IMR-90 (cell line): ENCODE results near the gene RXRB. TPM values are rescaled to one million over a fixed set of nuclear protein-coding genes. Genes with fewer than 3 reads are reported as not detected.

Experiments used
- ATAC-seq: fragments of 200-7000 bp; cut with Tn5 transposase; 2 replicates; pipeline ENCODE4 v1.9.1; 2020; ENCODE audit warnings: low read depth, mild to moderate bottlenecking, moderate library complexity
- BruUV-seq: library from RNA; stranded (reverse); fragments of 400-500 nt; replicated peaks from 2 replicates; lab custom pipeline; 2021; lab: Mats Ljungman, UMichigan
- CTCF ChIA-PET: fragments of 300-600 bp; formaldehyde crosslinking; extraction: SDS; loops from one replicate; lab custom pipeline; 2021; ENCODE audit warnings: antibody characterized with exemption; lab: Yijun Ruan, JAX
- POLR2A ChIA-PET: fragments of 300-600 bp; sonication (Branson Sonifier 250); formaldehyde crosslinking; loops from one replicate; lab custom pipeline; 2022; ENCODE audit warnings: antibody characterized with exemption; ENCODE audit not compliant: unreplicated experiment; lab: Charles Lee
- DNase-seq: peaks from one replicate; pipeline ENCODE4 v3.0.0; 2013
- H2AFZ ChIP-seq: replicated peaks from 2 replicates; pipeline ENCODE3; 2013; ENCODE audit warnings: low read length, mild to moderate bottlenecking; ENCODE audit not compliant: poor library complexity
- H2AK5ac ChIP-seq: 2 replicates; pipeline ENCODE4 v1.6.1; 2013; ENCODE audit warnings: low read depth, low read length, inconsistent platforms
- H2AK9ac ChIP-seq: replicated peaks from 2 replicates; pipeline ENCODE3; 2013; ENCODE audit warnings: mild to moderate bottlenecking, low read depth, low read length, moderate library complexity; ENCODE audit not compliant: poor library complexity
- H2BK120ac ChIP-seq: 2 replicates; pipeline ENCODE4 v1.6.1; 2013; ENCODE audit warnings: low read depth, low read length, inconsistent platforms
- H2BK15ac ChIP-seq: 3 replicates; pipeline ENCODE4 v1.6.1; 2013; ENCODE audit warnings: low read depth, low read length, inconsistent platforms
- H2BK20ac ChIP-seq: 2 replicates; pipeline ENCODE4 v1.6.1; 2013; ENCODE audit warnings: low read depth, mild to moderate bottlenecking, inconsistent platforms, low read length, moderate library complexity
- H2BK5ac ChIP-seq: 2 replicates; pipeline ENCODE4 v1.6.1; 2013; ENCODE audit warnings: mild to moderate bottlenecking, low read depth, low read length, inconsistent platforms; ENCODE audit not compliant: poor library complexity, severe bottlenecking
- H3K14ac ChIP-seq: replicated peaks from 2 replicates; pipeline ENCODE4 v1.6.1; 2013; ENCODE audit warnings: low read depth, low read length, inconsistent platforms
- H3K18ac ChIP-seq: 2 replicates; pipeline ENCODE4 v1.6.1; 2013; ENCODE audit warnings: low read depth, low read length, control low read depth
- H3K23ac ChIP-seq: 2 replicates; pipeline ENCODE4 v1.6.1; 2013; ENCODE audit warnings: low read depth, low read length, inconsistent platforms
- H3K27ac ChIP-seq: 2 replicates; pipeline ENCODE4 v1.5.1; 2013; ENCODE audit warnings: mild to moderate bottlenecking, control low read depth, low read length; ENCODE audit not compliant: insufficient read depth
- H3K27me3 ChIP-seq: 2 replicates; pipeline ENCODE4 v1.6.1; 2013; ENCODE audit warnings: low read length; ENCODE audit not compliant: control insufficient read depth, insufficient read depth
- H3K36me3 ChIP-seq: 2 replicates; pipeline ENCODE4 v1.6.1; 2013; ENCODE audit warnings: low read length, mixed read lengths; ENCODE audit not compliant: control insufficient read depth, insufficient read depth
- H3K4ac ChIP-seq: 2 replicates; pipeline ENCODE4 v1.6.1; 2013; ENCODE audit warnings: low read depth, low read length, inconsistent platforms
- H3K4me1 ChIP-seq: 2 replicates; pipeline ENCODE4 v1.6.1; 2013; ENCODE audit warnings: low read length, mixed read lengths; ENCODE audit not compliant: control insufficient read depth, insufficient read depth
- H3K4me2 ChIP-seq: 2 replicates; pipeline ENCODE4 v1.6.1; 2013; ENCODE audit warnings: low read depth, mild to moderate bottlenecking, control low read depth, low read length, moderate library complexity
- H3K4me3 ChIP-seq: 2 replicates; pipeline ENCODE4 v1.5.1; 2013; ENCODE audit warnings: low read depth, mild to moderate bottlenecking, control low read depth, low read length, moderate library complexity; ENCODE audit not compliant: insufficient read depth
- H3K56ac ChIP-seq: 2 replicates; pipeline ENCODE4 v1.6.1; 2013; ENCODE audit warnings: low read length, inconsistent platforms; ENCODE audit not compliant: insufficient read depth; ENCODE audit errors: extremely low read depth
- H3K79me1 ChIP-seq, 2 experiments: 2 replicates each; pipeline ENCODE4 v1.6.1; 2013; ENCODE audit warnings: low read length in 2 of 2, inconsistent platforms in 1 of 2, low read depth in 1 of 2
- H3K9ac ChIP-seq: 2 replicates; pipeline ENCODE4 v1.6.1; 2013; ENCODE audit warnings: low read depth, low read length, control low read depth
- H3K9me1 ChIP-seq: 2 replicates; pipeline ENCODE4 v1.6.1; 2013; ENCODE audit warnings: low read length, inconsistent platforms; ENCODE audit not compliant: insufficient read depth
- H3K9me3 ChIP-seq: 2 replicates; pipeline ENCODE4 v1.6.1; 2013; ENCODE audit warnings: low read length; ENCODE audit not compliant: control insufficient read depth, insufficient read depth
- H4K20me1 ChIP-seq: 2 replicates; pipeline ENCODE4 v1.6.1; 2013; ENCODE audit warnings: low read length, inconsistent platforms; ENCODE audit not compliant: insufficient read depth
- H4K5ac ChIP-seq: 2 replicates; pipeline ENCODE4 v1.6.1; 2013; ENCODE audit warnings: mild to moderate bottlenecking, low read depth, low read length, control low read depth
- H4K8ac ChIP-seq, 2 experiments: 2 replicates each; pipeline ENCODE4 v1.6.1; 2013; ENCODE audit warnings: low read depth in 2 of 2, low read length in 2 of 2, control low read depth in 1 of 2, inconsistent platforms in 1 of 2
- H4K91ac ChIP-seq: 2 replicates; pipeline ENCODE4 v1.6.1; 2013; ENCODE audit warnings: low read depth, low read length, inconsistent platforms; ENCODE audit not compliant: insufficient read depth
- BHLHE40 ChIP-seq: fragments of 150-350 bp; IDR thresholded peaks from 2 replicates; pipeline ENCODE4 v1.6.1; 2016; ENCODE audit warnings: mild to moderate bottlenecking, low read depth, low read length
- CEBPB ChIP-seq: IDR thresholded peaks from 2 replicates; pipeline ENCODE4 v1.6.1; 2012; ENCODE audit warnings: low read depth, low read length, improper control_type of control experiment
- CHD1 ChIP-seq: IDR thresholded peaks from 2 replicates; pipeline ENCODE4 v1.6.1; 2012; ENCODE audit warnings: low read depth, low read length, improper control_type of control experiment
- CTCF ChIP-seq: conservative IDR thresholded peaks from 2 replicates; pipeline ENCODE4 v1.5.1; 2012; ENCODE audit warnings: mild to moderate bottlenecking, low read depth, low read length, improper control_type of control experiment
- ELK1 ChIP-seq: fragments of 150-350 bp; IDR thresholded peaks from 2 replicates; pipeline ENCODE4 v1.6.1; 2016; ENCODE audit warnings: low read depth, mild to moderate bottlenecking, low read length, moderate library complexity, borderline replicate concordance
- FOS ChIP-seq: fragments of 150-350 bp; IDR thresholded peaks from 2 replicates; pipeline ENCODE4 v1.6.1; 2016; ENCODE audit warnings: low read depth, low read length
- MAFK ChIP-seq: IDR thresholded peaks from 2 replicates; pipeline ENCODE4 v1.6.1; 2012; ENCODE audit warnings: low read depth, low read length, improper control_type of control experiment
- MAZ ChIP-seq: IDR thresholded peaks from 2 replicates; pipeline ENCODE4 v1.6.1; 2012; ENCODE audit warnings: low read depth, mild to moderate bottlenecking, low read length, improper control_type of control experiment, moderate library complexity, borderline replicate concordance
- MXI1 ChIP-seq: IDR thresholded peaks from 2 replicates; pipeline ENCODE4 v1.6.1; 2012; ENCODE audit warnings: low read depth, mild to moderate bottlenecking, low read length, moderate library complexity, borderline replicate concordance
- NFE2L2 ChIP-seq: fragments of 150-350 bp; IDR thresholded peaks from 2 replicates; pipeline ENCODE4 v1.6.1; 2016; ENCODE audit warnings: low read depth, mild to moderate bottlenecking, low read length
- POLR2A ChIP-seq: IDR thresholded peaks from 2 replicates; pipeline ENCODE4 v1.6.1; 2012; ENCODE audit warnings: mild to moderate bottlenecking, low read depth, low read length
- RAD21 ChIP-seq: IDR thresholded peaks from 2 replicates; pipeline ENCODE4 v1.6.1; 2012; ENCODE audit warnings: low read length, improper control_type of control experiment
- RCOR1 ChIP-seq: IDR thresholded peaks from 2 replicates; pipeline ENCODE4 v1.6.1; 2012; ENCODE audit warnings: mild to moderate bottlenecking, low read length, improper control_type of control experiment; ENCODE audit not compliant: insufficient replicate concordance
- RFX5 ChIP-seq: IDR thresholded peaks from 2 replicates; pipeline ENCODE4 v1.8.0; 2012; ENCODE audit warnings: low read depth, mild to moderate bottlenecking, low read length, moderate library complexity
- WGBS, 2 experiments: methylation state at CpG; one replicate each; pipeline versions ENCODE4 v1.1.5 to v1.1.7; 2013; ENCODE audit warnings: missing lambda C conversion rate in 2 of 2; ENCODE audit not compliant: insufficient read length in 1 of 2; ENCODE audit errors: extremely low coverage in 2 of 2; 5-methylcytosine and 5-hydroxymethylcytosine counted together
- dilution Hi-C: fragments of 300-500 bp; cut with HindIII; formaldehyde crosslinking; loops from one replicate; pipeline ENCODE4 v1.14.3; 2018; ENCODE audit warnings: low sequenced_read_pairs; ENCODE audit not compliant: unreplicated experiment
- in situ Hi-C: fragments of 300-500 bp; cut with MboI; formaldehyde crosslinking; loops from 3 replicates; pipeline ENCODE4 v1.14.3; 2019; ENCODE audit warnings: low sequenced_read_pairs, inconsistent platforms, mixed read lengths
- intact Hi-C: fragments of 100-400 bp; cut with micrococcal nuclease; formaldehyde crosslinking; loops from 2 replicates; pipeline ENCODE4 v1.10.0; 2022
- polyA plus RNA-seq, 3 experiments: library from polyadenylated mRNA; depleted of rRNA; stranded (reverse); fragments of >200 nt; gene quantifications; 2 replicates each; pipeline ENCODE4 v1.2.3, GENCODE V29; 2012; ENCODE audit warnings: low replicate concordance in 1 of 3
- total RNA-seq: library from RNA; depleted of rRNA; stranded (reverse); fragments of >200 nt; gene quantifications from 2 replicates; pipeline ENCODE4 v1.2.3, GENCODE V29; 2012
- TF ChIP-seq, protein P1 (sequence below): fragments of 150-350 bp; IDR thresholded peaks from 2 replicates; pipeline ENCODE4 v1.6.1; 2017; ENCODE audit warnings: mild to moderate bottlenecking, antibody characterized with exemption, low read length, low read depth

RXRB gene
- total and polyA plus RNA-seq, 2 of the 4 experiments (the other 2 are of a cell fraction), result 18.6 to 53.7 TPM

GRCh38 chr6:33190504-33191107 lies 9.9 kb downstream of the RXRB start:
- H3K4me1 ChIP-seq, result peaks cover 2% of the 10 kb centered on the region; the same call in 1 of the 2 replicates
- dilution Hi-C loops (no loop called here), in situ Hi-C loops (no loop called here), intact Hi-C loops (no loop called here)
- peaks cover 4% of the 10 kb centered on the region for H3K9me1 ChIP-seq
- no peak for ATAC-seq
- H4K20me1 ChIP-seq, result peaks cover 3% of the 10 kb centered on the region; the same call in 1 of the 2 replicates
- H3K14ac ChIP-seq, result no peak overlapping the region
- POLR2A ChIA-PET, result interaction anchor here (1.2 kb wide), 1 partner anchor 9 kb away, joined by 3 read pairs; no protein-coding TSS in a partner anchor
- H2BK15ac ChIP-seq, result no peak overlapping the region
- no peak overlapping the region for H4K91ac ChIP-seq
- H3K79me1 ChIP-seq, result peaks cover under 1 to 8% of the 10 kb centered on the region in 2 experiments; a peak in 1 of 4 replicates
- no peak overlapping the region for H3K9ac ChIP-seq
- BruUV-seq, result no TSS peak
- H3K36me3 ChIP-seq, result peaks cover 17% of the 10 kb centered on the region
- H2AK9ac ChIP-seq, result no peak overlapping the region
- H2BK120ac ChIP-seq, result no peak overlapping the region
- no peak overlapping the region for H3K4me2 ChIP-seq
- CTCF ChIA-PET, result interaction anchor here (0.7 kb wide), 1 partner anchor 18 kb away, joined by 3 read pairs; no protein-coding TSS in a partner anchor
- no peak overlapping the region for H2BK20ac ChIP-seq
- no peak overlapping the region for H3K27ac ChIP-seq
- no peak overlapping the region for H2AK5ac ChIP-seq
- H2AFZ ChIP-seq, result no peak overlapping the region
- no peak overlapping the region for H3K4ac ChIP-seq
- H3K4me3 ChIP-seq, result no peak overlapping the region
- peaks cover 55% of the 10 kb centered on the region for H3K27me3 ChIP-seq
- no peak overlapping the region for H2BK5ac ChIP-seq
- WGBS, 2 experiments, result 67% methylated on average over 1 of the region's 11 CpGs; no CpG with 5 or more reads in 1 of the 2 experiments
- no peak overlapping the region for H4K8ac ChIP-seq
- no peak for DNase-seq
- no peak overlapping the region for H3K56ac ChIP-seq
- no peak overlapping the region for H4K5ac ChIP-seq
- H3K18ac ChIP-seq, result no peak overlapping the region
- H3K23ac ChIP-seq, result no peak overlapping the region
- TF ChIP-seq FOS, result no peak
- TF ChIP-seq CTCF, result no peak
- TF ChIP-seq, protein P1, sequence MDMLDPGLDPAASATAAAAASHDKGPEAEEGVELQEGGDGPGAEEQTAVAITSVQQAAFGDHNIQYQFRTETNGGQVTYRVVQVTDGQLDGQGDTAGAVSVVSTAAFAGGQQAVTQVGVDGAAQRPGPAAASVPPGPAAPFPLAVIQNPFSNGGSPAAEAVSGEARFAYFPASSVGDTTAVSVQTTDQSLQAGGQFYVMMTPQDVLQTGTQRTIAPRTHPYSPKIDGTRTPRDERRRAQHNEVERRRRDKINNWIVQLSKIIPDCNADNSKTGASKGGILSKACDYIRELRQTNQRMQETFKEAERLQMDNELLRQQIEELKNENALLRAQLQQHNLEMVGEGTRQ, result no peak
- TF ChIP-seq MXI1, result no peak
- no peak for TF ChIP-seq MAZ
- TF ChIP-seq RFX5, result no peak
- no peak for TF ChIP-seq POLR2A
- no peak for TF ChIP-seq ELK1
- TF ChIP-seq BHLHE40, result no peak
- TF ChIP-seq MAFK, result no peak
- TF ChIP-seq CEBPB, result no peak
- TF ChIP-seq RCOR1, result no peak
- no peak for TF ChIP-seq CHD1
- TF ChIP-seq NFE2L2, result no peak
- no peak for TF ChIP-seq RAD21
- no peaks in the 10 kb centered on the region for H3K9me3 ChIP-seq
